OCI-LY1 (cell line): Measurements from ENCODE around the gene DIP2A.

Experiments
- H2AFZ ChIP-seq: fragments of 200-600 bp; sonication (generic), shearing (Covaris generic); 2 replicates; pipeline ENCODE4 v1.6.0; 2014; ENCODE audit warnings: antibody characterized with exemption, mild to moderate bottlenecking, low read length
- H3F3A ChIP-seq: fragments of 200-600 bp; sonication (generic), shearing (Covaris generic); 2 replicates; pipeline ENCODE4 v1.6.0; 2014; ENCODE audit warnings: mild to moderate bottlenecking, antibody characterized with exemption, low read length, moderate library complexity; ENCODE audit not compliant: insufficient read depth
- H3K27ac ChIP-seq: fragments of 200-600 bp; sonication (generic); 2 replicates; pipeline ENCODE4 v1.5.1; 2014; ENCODE audit warnings: low read length, mixed run types, mild to moderate bottlenecking, low read depth; ENCODE audit not compliant: poor library complexity, severe bottlenecking
- H3K27me3 ChIP-seq: fragments of 200-600 bp; sonication (generic); 2 replicates; pipeline ENCODE4 v1.6.0; 2014; ENCODE audit warnings: antibody characterized with exemption, mild to moderate bottlenecking, low read length, moderate library complexity; ENCODE audit not compliant: insufficient read depth
- H3K36me3 ChIP-seq: fragments of 200-600 bp; sonication (generic); 2 replicates; pipeline ENCODE4 v1.6.1; 2014; ENCODE audit warnings: mild to moderate bottlenecking, antibody characterized with exemption, low read length, moderate library complexity, mixed read lengths; ENCODE audit not compliant: insufficient read depth
- H3K4me1 ChIP-seq: fragments of 200-600 bp; sonication (generic); 2 replicates; pipeline ENCODE4 v1.5.1; 2014; ENCODE audit warnings: mild to moderate bottlenecking, low read length, moderate library complexity; ENCODE audit not compliant: insufficient read depth, severe bottlenecking
- H3K4me2 ChIP-seq: fragments of 200-600 bp; sonication (generic), shearing (Covaris generic); 2 replicates; pipeline ENCODE4 v1.6.1; 2014; ENCODE audit warnings: low read length
- H3K4me3 ChIP-seq: fragments of 200-600 bp; sonication (generic); 2 replicates; pipeline ENCODE4 v1.5.1; 2014; ENCODE audit warnings: low read length, low read depth, mild to moderate bottlenecking, mixed read lengths; ENCODE audit not compliant: poor library complexity, severe bottlenecking
- H3K79me2 ChIP-seq: fragments of 200-600 bp; shearing (Covaris generic); 2 replicates; pipeline ENCODE4 v1.6.1; 2016; ENCODE audit warnings: mixed run types, low read length, mixed read lengths; ENCODE audit not compliant: insufficient read depth
- H3K9ac ChIP-seq: fragments of 200-600 bp; sonication (generic), shearing (Covaris generic); 2 replicates; pipeline ENCODE4 v1.6.1; 2014; ENCODE audit warnings: mild to moderate bottlenecking, low read length, mixed read lengths
- H3K9me2 ChIP-seq: fragments of 200-600 bp; sonication (generic), shearing (Covaris generic); 2 replicates; pipeline ENCODE4 v1.6.1; 2014; ENCODE audit warnings: low read depth, mild to moderate bottlenecking, low read length, mixed read lengths
- H3K9me3 ChIP-seq: fragments of 200-600 bp; shearing (Covaris generic); 2 replicates; pipeline ENCODE4 v1.6.1; 2014; ENCODE audit warnings: low read length, mixed read lengths
- H4K20me1 ChIP-seq: fragments of 200-600 bp; sonication (generic), shearing (Covaris generic); 2 replicates; pipeline ENCODE4 v1.6.0; 2016; ENCODE audit warnings: mild to moderate bottlenecking, low read length; ENCODE audit not compliant: insufficient read depth
- CTCF ChIP-seq: fragments of 200-600 bp; sonication (generic), shearing (Covaris generic); IDR thresholded peaks from 2 replicates; pipeline ENCODE4 v1.5.1; 2017; ENCODE audit warnings: mild to moderate bottlenecking, antibody characterized with exemption, low read length, moderate library complexity, mixed read lengths
- EZH2 ChIP-seq: fragments of 200-600 bp; sonication (generic), shearing (Covaris generic); IDR thresholded peaks from 2 replicates; pipeline ENCODE4 v1.8.0; 2017; ENCODE audit warnings: borderline replicate concordance, mixed run types, mild to moderate bottlenecking, antibody characterized with exemption, low read length, moderate library complexity, mixed read lengths

Gene DIP2A

GRCh38 chr21:46412521-46413364 is 45.9 kb upstream of the DIP2A start:
- Histone ChIP-seq H3F3A (no peaks in the 10 kb centered on the region), H3K9ac (no peak overlapping the region), H3K79me2 (no peaks in the 10 kb centered on the region), H3K4me1 (no peaks in the 10 kb centered on the region), H3K9me2 (no peaks in the 10 kb centered on the region), H3K4me3 (no peak overlapping the region), H3K9me3 (no peaks in the 10 kb centered on the region), H2AFZ (no peak overlapping the region), H4K20me1 (no peaks in the 10 kb centered on the region), H3K27me3 (no peaks in the 10 kb centered on the region), H3K27ac (no peak overlapping the region), H3K36me3 (peaks cover 41% of the 10 kb centered on the region; the same call in 1 of the 2 replicates), H3K4me2 (no peak overlapping the region)
- TF ChIP-seq CTCF: no peak
- TF ChIP-seq EZH2: no peak

GRCh38 chr21:46413365-46413696 is 45.4 kb upstream of the DIP2A start:
- H3K4me3 ChIP-seq: no peak overlapping the region
- H3K27me3 ChIP-seq: no peaks in the 10 kb centered on the region
- no peaks in the 10 kb centered on the region for H3F3A ChIP-seq
- no peaks in the 10 kb centered on the region for H3K4me1 ChIP-seq
- no peaks in the 10 kb centered on the region for H4K20me1 ChIP-seq
- H3K9me3 ChIP-seq: no peaks in the 10 kb centered on the region
- H3K4me2 ChIP-seq: no peak overlapping the region
- H3K9ac ChIP-seq: no peak overlapping the region
- peaks cover 37% of the 10 kb centered on the region; the same call in 1 of the 2 replicates for H3K36me3 ChIP-seq
- no peaks in the 10 kb centered on the region for H3K9me2 ChIP-seq
- H2AFZ ChIP-seq: no peak overlapping the region
- no peaks in the 10 kb centered on the region for H3K79me2 ChIP-seq
- H3K27ac ChIP-seq: no peak overlapping the region
- TF ChIP-seq EZH2 (no peak), CTCF (no peak)

GRCh38 chr21:46414965-46415275 is 43.8 kb upstream of the DIP2A start:
- H3K36me3 ChIP-seq: peaks cover 41% of the 10 kb centered on the region; the same call in 1 of the 2 replicates

More at GRCh38 chr21:46414965-46415275, 43.8 kb upstream of the DIP2A start:
- Histone ChIP-seq H2AFZ (no peak overlapping the region), H3K27me3 (no peaks in the 10 kb centered on the region), H4K20me1 (no peaks in the 10 kb centered on the region), H3K9me3 (no peaks in the 10 kb centered on the region), H3K4me2 (no peak overlapping the region), H3K9me2 (no peaks in the 10 kb centered on the region), H3K79me2 (no peaks in the 10 kb centered on the region), H3K9ac (no peak overlapping the region), H3K4me3 (no peak overlapping the region), H3K27ac (no peak overlapping the region), H3F3A (no peaks in the 10 kb centered on the region), H3K4me1 (no peaks in the 10 kb centered on the region)
- no peak for TF ChIP-seq CTCF
- TF ChIP-seq EZH2: no peak
